ENCODE measurements around the gene CLNS1A.

CLNS1A gene

GRCh38 chr11:77568306-77568705 is 69.3 kb downstream of the CLNS1A start:
- Histone ChIP-seq H3K9me3 (0 out of 2 replicates have a peak, but pooled peaks cover 6% of the 10 kb centered on the region), H4K20me1 (no peaks in the 10 kb centered on the region), H3K36me3 (no peaks in the 10 kb centered on the region), H3K4me1 (no peaks in the 10 kb centered on the region), H3K4me3 (no peak overlapping the region), H3K4me2 (no peak overlapping the region), H3K27me3 (no peaks in the 10 kb centered on the region), H3K9ac (no peak overlapping the region), H3K27ac (no peak overlapping the region)
- TF ChIP-seq Cebpa-rat (IDR thresholded peaks at IDR 0.05): no peak

Measured in BLaER1 (cell line).